A673 (cell line): ENCODE data around the gene COA1. TPM values are rescaled to one million over a fixed set of nuclear protein-coding genes. Genes with fewer than 3 reads are reported as not detected.

ENCODE experiments used
- BruUV-seq: library from RNA; stranded (reverse); fragments of 400-500 nt; replicated peaks from 2 replicates; lab custom pipeline; 2021; lab: Mats Ljungman, UMichigan
- CTCF ChIA-PET: fragments of 300-600 bp; sonication (Branson Sonifier 250); formaldehyde crosslinking; loops from one replicate; lab custom pipeline; 2022; ENCODE audit warnings: antibody characterized with exemption; lab: Charles Lee
- POLR2A ChIA-PET: fragments of 300-600 bp; sonication (Branson Sonifier 250); formaldehyde crosslinking; loops from one replicate; lab custom pipeline; 2022; ENCODE audit warnings: antibody characterized with exemption; ENCODE audit not compliant: low non-redundant PET; lab: Charles Lee
- DNase-seq: peaks from one replicate; pipeline ENCODE4 v3.0.0-alpha.2; 2015; ENCODE audit warnings: low spot score
- H3K27ac ChIP-seq: fragments of 200-600 bp; sonication (generic); 2 replicates; pipeline ENCODE4 v1.5.1; 2016; ENCODE audit warnings: mixed run types, low read depth, mild to moderate bottlenecking, mixed read lengths, antibody characterized with exemption, low read length; ENCODE audit not compliant: poor library complexity, severe bottlenecking
- H3K27me3 ChIP-seq: fragments of 200-600 bp; sonication (generic); replicated peaks from 2 replicates; pipeline ENCODE4 v1.6.1; 2017; ENCODE audit warnings: mixed run types, low read depth, mild to moderate bottlenecking, mixed read lengths, antibody characterized with exemption, low read length; ENCODE audit not compliant: insufficient read depth, poor library complexity
- H3K36me3 ChIP-seq: fragments of 200-600 bp; sonication (generic); 2 replicates; pipeline ENCODE4 v1.6.1; 2016; ENCODE audit warnings: mixed run types, mild to moderate bottlenecking, mixed read lengths, antibody characterized with exemption, low read length; ENCODE audit not compliant: insufficient read depth, poor library complexity, severe bottlenecking
- H3K4me1 ChIP-seq: fragments of 200-600 bp; sonication (generic); 2 replicates; pipeline ENCODE4 v1.6.1; 2017; ENCODE audit warnings: mixed run types, mild to moderate bottlenecking, mixed read lengths, antibody characterized with exemption, low read length; ENCODE audit not compliant: insufficient read depth, poor library complexity, severe bottlenecking
- H3K4me3 ChIP-seq: fragments of 200-600 bp; sonication (generic); 2 replicates; pipeline ENCODE4 v1.5.1; 2016; ENCODE audit warnings: low read depth, mixed run types, mild to moderate bottlenecking, mixed read lengths, low read length; ENCODE audit not compliant: poor library complexity, severe bottlenecking
- H3K9me3 ChIP-seq: fragments of 200-600 bp; sonication (generic); 2 replicates; pipeline ENCODE4 v1.6.1; 2016; ENCODE audit warnings: mixed run types, low read depth, mild to moderate bottlenecking, mixed read lengths, antibody characterized with exemption, low read length; ENCODE audit not compliant: poor library complexity, severe bottlenecking
- EZH2 ChIP-seq: fragments of 200-600 bp; sonication (generic); IDR thresholded peaks from 2 replicates; pipeline ENCODE4 v1.6.1; 2017; ENCODE audit warnings: borderline replicate concordance, low read depth, mild to moderate bottlenecking, mixed read lengths, antibody characterized with exemption, low read length; ENCODE audit not compliant: poor library complexity, severe bottlenecking
- intact Hi-C: fragments of 100-400 bp; cut with micrococcal nuclease; formaldehyde crosslinking; loops from one replicate; pipeline ENCODE4 v1.10.0; 2022; ENCODE audit not compliant: unreplicated experiment
- total RNA-seq: library from RNA; stranded (reverse); gene quantifications from 2 replicates; pipeline ENCODE4 v1.2.3, GENCODE V29; 2021
- TF ChIP-seq, protein P1 (sequence below): fragments of 300-800, 200-600 bp; sonication (generic); conservative IDR thresholded peaks from 2 replicates; pipeline ENCODE4 v1.5.1; 2017; ENCODE audit warnings: low read depth, mild to moderate bottlenecking, antibody characterized with exemption, low read length, moderate library complexity, mixed read lengths

COA1 gene
- total RNA-seq, 1 experiment from 2014 or later: 105 TPM

DNA sequence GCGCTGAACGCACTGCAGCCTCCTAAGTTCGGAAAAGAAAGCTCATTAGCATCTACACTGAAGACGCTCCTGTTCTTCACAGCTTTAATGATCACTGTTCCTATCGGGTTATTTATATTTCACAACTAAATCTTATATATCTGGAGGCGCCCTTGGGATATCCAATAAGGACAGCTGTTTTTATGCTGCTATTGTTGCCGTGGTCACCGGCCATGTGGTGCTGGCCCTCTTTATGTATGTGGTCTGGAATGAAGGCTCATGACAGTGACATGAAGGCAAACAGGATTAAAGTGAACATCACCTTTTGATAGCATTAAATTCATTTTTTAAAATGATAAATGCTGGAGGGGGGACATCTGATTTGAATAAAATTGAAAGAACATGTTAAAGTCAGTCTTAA is 38.0 kb upstream of the COA1 start:
- CTCF ChIA-PET: no interaction called here
- POLR2A ChIA-PET: no interaction called here
- H3K4me1 ChIP-seq: peaks cover 3% of the 10 kb centered on the region
- DNase-seq: no peak
- no peak overlapping the region for H3K4me3 ChIP-seq
- no peaks in the 10 kb centered on the region for H3K9me3 ChIP-seq
- H3K27me3 ChIP-seq: no peaks in the 10 kb centered on the region
- no peaks in the 10 kb centered on the region for H3K36me3 ChIP-seq
- intact Hi-C loops: no loop called here
- H3K27ac ChIP-seq: no peak overlapping the region
- no peak for TF ChIP-seq EZH2
- TF ChIP-seq, protein P1, sequence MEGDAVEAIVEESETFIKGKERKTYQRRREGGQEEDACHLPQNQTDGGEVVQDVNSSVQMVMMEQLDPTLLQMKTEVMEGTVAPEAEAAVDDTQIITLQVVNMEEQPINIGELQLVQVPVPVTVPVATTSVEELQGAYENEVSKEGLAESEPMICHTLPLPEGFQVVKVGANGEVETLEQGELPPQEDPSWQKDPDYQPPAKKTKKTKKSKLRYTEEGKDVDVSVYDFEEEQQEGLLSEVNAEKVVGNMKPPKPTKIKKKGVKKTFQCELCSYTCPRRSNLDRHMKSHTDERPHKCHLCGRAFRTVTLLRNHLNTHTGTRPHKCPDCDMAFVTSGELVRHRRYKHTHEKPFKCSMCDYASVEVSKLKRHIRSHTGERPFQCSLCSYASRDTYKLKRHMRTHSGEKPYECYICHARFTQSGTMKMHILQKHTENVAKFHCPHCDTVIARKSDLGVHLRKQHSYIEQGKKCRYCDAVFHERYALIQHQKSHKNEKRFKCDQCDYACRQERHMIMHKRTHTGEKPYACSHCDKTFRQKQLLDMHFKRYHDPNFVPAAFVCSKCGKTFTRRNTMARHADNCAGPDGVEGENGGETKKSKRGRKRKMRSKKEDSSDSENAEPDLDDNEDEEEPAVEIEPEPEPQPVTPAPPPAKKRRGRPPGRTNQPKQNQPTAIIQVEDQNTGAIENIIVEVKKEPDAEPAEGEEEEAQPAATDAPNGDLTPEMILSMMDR: no peak
- BruUV-seq: no TSS peak

DNA sequence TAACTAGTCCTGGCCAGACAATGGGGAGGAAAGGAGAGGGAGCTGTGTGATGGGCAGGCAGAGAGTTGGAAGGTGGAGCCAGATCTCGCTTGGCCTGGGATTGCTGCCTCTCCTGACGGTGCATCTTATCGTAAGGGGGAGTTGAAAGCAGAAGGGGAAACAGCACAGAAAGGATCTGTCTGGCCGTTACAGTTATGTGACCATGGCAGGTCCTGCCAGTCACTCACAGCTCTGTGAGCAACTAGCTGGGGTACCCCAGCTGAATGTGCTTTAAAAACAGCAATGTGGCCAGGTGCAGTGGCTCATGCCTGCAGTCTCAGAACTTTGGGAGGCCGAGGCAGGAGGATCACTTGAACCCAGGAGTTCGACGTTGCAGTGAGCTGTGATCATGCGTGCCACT is 37.2 kb upstream of the COA1 start:
- DNase-seq: no peak
- no TSS peak for BruUV-seq
- intact Hi-C loops: no loop called here
- Histone ChIP-seq H3K27ac (no peak overlapping the region), H3K4me1 (peaks cover 3% of the 10 kb centered on the region), H3K27me3 (no peaks in the 10 kb centered on the region), H3K9me3 (no peaks in the 10 kb centered on the region), H3K4me3 (no peak overlapping the region), H3K36me3 (no peaks in the 10 kb centered on the region)
- POLR2A ChIA-PET: no interaction called here
- TF ChIP-seq, protein P1: no peak
- TF ChIP-seq EZH2: no peak
- CTCF ChIA-PET: no interaction called here

DNA sequence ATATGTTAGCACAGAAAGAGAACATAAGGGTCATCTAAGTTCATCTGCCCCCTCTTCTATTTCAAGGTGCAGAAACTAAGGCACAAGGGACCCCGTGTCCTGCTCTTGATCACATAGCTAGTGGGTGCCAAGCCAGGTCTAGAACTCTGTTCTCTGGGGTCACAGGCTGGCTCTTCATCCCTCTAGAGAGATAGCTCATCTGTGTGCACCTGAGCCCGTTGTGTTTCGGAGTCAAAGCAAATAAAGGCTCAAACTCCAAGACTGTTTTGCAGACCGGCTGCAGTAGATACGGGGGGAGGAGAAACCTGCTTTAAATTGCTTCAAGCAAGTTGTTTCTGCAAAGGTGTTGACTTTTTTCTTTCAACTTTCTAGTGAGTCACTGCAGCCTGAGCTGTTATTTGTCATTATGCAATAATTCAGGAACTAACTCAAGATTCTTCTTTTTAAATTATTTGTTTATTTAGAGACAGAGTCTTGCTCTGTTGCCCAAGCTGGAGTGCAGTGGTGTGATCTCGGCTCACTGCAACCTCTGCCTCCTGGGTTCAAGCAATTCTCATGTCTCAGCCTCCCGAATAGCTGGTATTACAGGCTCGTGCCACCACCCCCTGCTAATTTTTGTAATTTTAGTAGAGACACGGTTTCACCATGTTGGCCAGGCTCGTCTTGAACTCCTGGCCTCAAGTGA is 35.6 kb upstream of the COA1 start:
- no TSS peak for BruUV-seq
- ChIA-PET POLR2A (no interaction called here), CTCF (no interaction called here)

More for the DNA sequence above, 35.6 kb upstream of the COA1 start:
- H3K4me3 ChIP-seq: no peak overlapping the region
- no peak for TF ChIP-seq EZH2
- TF ChIP-seq, protein P1: no peak
- no peak overlapping the region for H3K27ac ChIP-seq
- H3K4me1 ChIP-seq: peaks cover 3% of the 10 kb centered on the region
- H3K9me3 ChIP-seq: no peaks in the 10 kb centered on the region
- H3K27me3 ChIP-seq: no peaks in the 10 kb centered on the region
- DNase-seq: no peak
- no peaks in the 10 kb centered on the region for H3K36me3 ChIP-seq
- intact Hi-C loops: no loop called here
